ENCODE data around the gene PMM1.
"Not testable (repeated sequence)": the region's sequence is repeated elsewhere in the genome, so short reads cannot be mapped to it uniquely, and the experiment has no call there.

PMM1 gene

GRCh38 chr22:41596776-41597634 lies 7.4 kb upstream of the PMM1 start:
- DNase-seq: peak in 1 of 2 experiments; percentile 53

GRCh38 chr22:41595703-41596102 lies 6.1 kb upstream of the PMM1 start:
- DNase-seq: no peak

- DNase-seq: not testable (repeated sequence)
Measured at GRCh38 chr22:41593336-41593960, 3.8 kb upstream of the PMM1 start.

GRCh38 chr22:41587347-41587723 lies 2.3 kb downstream of the PMM1 start:
- DNase-seq: no peak

GRCh38 chr22:41585898-41586297 lies 3.7 kb downstream of the PMM1 start:
- DNase-seq: no peak

- no peak for DNase-seq
Measured at GRCh38 chr22:41584881-41585280, 4.8 kb downstream of the PMM1 start.

GRCh38 chr22:41582694-41583093 lies 6.9 kb downstream of the PMM1 start:
- DNase-seq: no peak

- no peak for DNase-seq
Measured at GRCh38 chr22:41579997-41580355, 9.7 kb downstream of the PMM1 start.

- DNase-seq: no peak
Measured at GRCh38 chr22:41579297-41579996, 10.2 kb downstream of the PMM1 start.

GRCh38 chr22:41578818-41579217 lies 10.8 kb downstream of the PMM1 start:
- no peak for DNase-seq

GRCh38 chr22:41578114-41578513 lies 11.5 kb downstream of the PMM1 start:
- no peak for DNase-seq

GRCh38 chr22:41576877-41577276 lies 12.8 kb downstream of the PMM1 start:
- DNase-seq: peak in 1 of 2 experiments; percentile 37

GRCh38 chr22:41575533-41575932 lies 14.1 kb downstream of the PMM1 start:
- DNase-seq: no peak

GRCh38 chr22:41574847-41575381 lies 14.7 kb downstream of the PMM1 start:
- no peak for DNase-seq

- no peak for DNase-seq
Measured at GRCh38 chr22:41573677-41574076, 16.0 kb downstream of the PMM1 start.

GRCh38 chr22:41572305-41572704 lies 17.3 kb downstream of the PMM1 start:
- DNase-seq: not testable (repeated sequence)

GRCh38 chr22:41571786-41572185 lies 17.9 kb downstream of the PMM1 start:
- DNase-seq: no peak

- DNase-seq: no peak
Measured at GRCh38 chr22:41570221-41570620, 19.4 kb downstream of the PMM1 start.

- DNase-seq: no peak
Measured at GRCh38 chr22:41568811-41569210, 20.8 kb downstream of the PMM1 start.

- no peak for DNase-seq
Measured at GRCh38 chr22:41567512-41567768, 22.2 kb downstream of the PMM1 start.

- peak; percentile 41 to 70 for DNase-seq
Measured at GRCh38 chr22:41565403-41566054, 24.1 kb downstream of the PMM1 start.

GRCh38 chr22:41564563-41564962 lies 25.1 kb downstream of the PMM1 start:
- no peak for DNase-seq

- DNase-seq: no peak
Measured at GRCh38 chr22:41563051-41563711, 26.5 kb downstream of the PMM1 start.

Measured in NCI-H446 (cell line).